ENCODE measurements around the gene RIC1. TPM values are rescaled to one million over a fixed set of nuclear protein-coding genes. Genes with fewer than 3 reads are reported as not detected.

The RIC1 gene
- total RNA-seq, 4 donors from 2014 or later: 34.0 to 153 (median 37.3) TPM

DNA sequence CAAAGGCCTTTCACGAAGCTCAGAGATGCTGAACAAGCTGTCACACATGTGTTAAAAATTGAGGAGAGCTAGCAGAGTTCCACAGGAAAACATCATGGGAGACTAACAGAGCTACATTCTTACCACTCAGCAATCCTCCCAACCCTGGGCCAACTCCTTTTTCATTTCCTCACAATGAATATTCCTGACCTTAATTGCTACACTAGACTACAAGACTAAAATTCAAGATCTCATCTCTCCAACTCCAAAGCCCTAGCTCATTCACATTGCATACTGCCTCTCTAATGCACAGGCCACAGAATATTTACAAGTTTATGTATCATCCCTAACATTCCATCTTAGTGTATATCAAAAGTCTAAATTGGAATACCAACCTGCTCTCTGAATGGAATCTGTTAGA lies 182.8 kb downstream of the RIC1 start:
- peaks cover 0 to 6% of the 10 kb centered on the region in 2 donors for H3K36me3 ChIP-seq
- no peak for DNase-seq
- H3K4me1 ChIP-seq: no peaks in the 10 kb centered on the region
- intact Hi-C loops (cut with DNase I; ENCODE audit: low total_unique reads): no loop called here
- H3K27ac ChIP-seq: no peak overlapping the region
- in situ Hi-C loops (cut with MboI; ENCODE audit: low sequenced_read_pairs in 4 of 4): loop anchor here in 1 of 4 donors (25.0 kb wide), 1 partner anchor 101 kb away; no protein-coding TSS in a partner anchor
- no peaks in the 10 kb centered on the region for H3K9me3 ChIP-seq
- no peak for ATAC-seq
- H3K4me3 ChIP-seq: no peak overlapping the region
- TF ChIP-seq CTCF (IDR thresholded peaks at IDR 0.05 in 4 of 5, conservative IDR thresholded peaks at IDR 0.05 in 1 of 5) (no peak), POLR2A (IDR thresholded peaks at IDR 0.05) (no peak)
- H3K27me3 ChIP-seq: no peaks in the 10 kb centered on the region

DNA sequence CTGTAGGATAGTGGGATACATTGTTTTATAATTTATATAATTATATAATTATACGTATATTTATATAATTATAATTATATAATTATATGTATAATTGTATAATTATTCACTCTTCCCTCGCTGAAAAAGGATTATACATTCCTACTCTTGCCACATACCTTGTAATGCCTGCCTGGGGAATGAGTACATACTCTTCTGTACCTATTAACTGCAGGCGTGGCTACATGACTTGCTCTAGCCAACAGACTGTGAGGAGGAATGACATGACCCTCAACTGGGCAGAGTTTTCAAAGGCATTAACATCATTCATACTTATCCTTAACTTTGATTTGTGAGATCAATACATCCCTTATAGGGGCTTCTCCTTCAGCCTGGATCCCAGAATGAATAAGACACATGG lies 184.9 kb downstream of the RIC1 start:
- intact Hi-C loops (cut with DNase I; ENCODE audit: low total_unique reads): no loop called here

GRCh38 chr9:5815461-5815860 lies 186.6 kb downstream of the RIC1 start:
- no peak for ATAC-seq
- Histone ChIP-seq H3K4me3 (no peak overlapping the region), H3K27me3 (no peaks in the 10 kb centered on the region), H3K36me3 (peaks cover 0 to 6% of the 10 kb centered on the region in 2 donors), H3K9me3 (no peaks in the 10 kb centered on the region), H3K4me1 (no peaks in the 10 kb centered on the region), H3K27ac (no peak overlapping the region)
- in situ Hi-C loops (cut with MboI; ENCODE audit: low sequenced_read_pairs in 4 of 4) (loop anchor here in 1 of 4 donors (25.0 kb wide), 1 partner anchor 97 kb away; no protein-coding TSS in a partner anchor), intact Hi-C loops (cut with DNase I; ENCODE audit: low total_unique reads) (no loop called here)
- TF ChIP-seq POLR2A (IDR thresholded peaks at IDR 0.05) (no peak), CTCF (IDR thresholded peaks at IDR 0.05 in 4 of 5, conservative IDR thresholded peaks at IDR 0.05 in 1 of 5) (no peak)
- DNase-seq: no peak

More for the DNA sequence above, 184.9 kb downstream of the RIC1 start:
- TF ChIP-seq CTCF (IDR thresholded peaks at IDR 0.05 in 4 of 5, conservative IDR thresholded peaks at IDR 0.05 in 1 of 5) (no peak), POLR2A (IDR thresholded peaks at IDR 0.05) (no peak)
- DNase-seq (no peak), ATAC-seq (no peak)
- H3K9me3 ChIP-seq: no peaks in the 10 kb centered on the region
- in situ Hi-C loops (cut with MboI; ENCODE audit: low sequenced_read_pairs in 4 of 4): loop anchor here in 1 of 4 donors (25.0 kb wide), 1 partner anchor 98 kb away; no protein-coding TSS in a partner anchor
- no peaks in the 10 kb centered on the region for H3K27me3 ChIP-seq
- H3K4me1 ChIP-seq: no peaks in the 10 kb centered on the region
- H3K36me3 ChIP-seq: peaks cover 0 to 11% of the 10 kb centered on the region in 2 donors
- H3K27ac ChIP-seq: no peak overlapping the region
- H3K4me3 ChIP-seq: no peak overlapping the region

DNA sequence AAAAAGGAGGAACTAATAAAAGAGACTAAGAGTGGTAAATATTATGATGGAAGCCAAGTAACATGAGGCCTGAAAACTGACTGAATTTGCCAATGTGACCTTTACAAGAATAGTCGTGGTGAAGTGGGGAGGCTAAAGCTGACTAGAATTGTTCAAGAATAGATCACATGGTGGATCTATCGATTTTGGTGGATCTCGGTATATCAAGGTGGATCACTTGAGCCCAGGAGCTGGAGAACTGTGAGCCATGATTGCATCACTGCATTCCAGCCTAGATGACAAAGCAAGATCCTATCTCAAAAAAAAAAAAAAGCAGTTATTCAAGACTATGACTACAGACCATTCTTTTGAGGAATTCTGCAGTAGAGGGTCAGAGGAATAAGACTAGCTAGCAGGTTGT lies 189.0 kb downstream of the RIC1 start:
- H3K27ac ChIP-seq: peak overlapping the region in 1 of 4 donors; percentile 45
- peak in 1 of 2 donors; percentile 36 for ATAC-seq
- TF ChIP-seq POLR2A (IDR thresholded peaks at IDR 0.05) (no peak), CTCF (IDR thresholded peaks at IDR 0.05 in 4 of 5, conservative IDR thresholded peaks at IDR 0.05 in 1 of 5) (no peak)
- no peaks in the 10 kb centered on the region for H3K27me3 ChIP-seq
- peaks cover 0 to 28% of the 10 kb centered on the region in 2 donors for H3K36me3 ChIP-seq
- no peaks in the 10 kb centered on the region for H3K9me3 ChIP-seq
- H3K4me1 ChIP-seq: no peaks in the 10 kb centered on the region
- no peak overlapping the region for H3K4me3 ChIP-seq
- DNase-seq: no peak
- intact Hi-C loops (cut with DNase I; ENCODE audit: low total_unique reads): no loop called here
- in situ Hi-C loops (cut with MboI; ENCODE audit: low sequenced_read_pairs in 4 of 4): loop anchor here in 1 of 4 donors (25.0 kb wide), 1 partner anchor 94 kb away; no protein-coding TSS in a partner anchor
